LoVo (cell line): ENCODE data around the gene GOLGA8T.
"Not testable (repeated sequence)": the region's sequence is repeated elsewhere in the genome, so short reads cannot be mapped to it uniquely, and the experiment has no call there.

ENCODE experiments used
- DNase-seq: peaks from one replicate; pipeline ENCODE4 v3.0.0-alpha.2; 2016; ENCODE audit warnings: low spot score

The GOLGA8T gene

DNA sequence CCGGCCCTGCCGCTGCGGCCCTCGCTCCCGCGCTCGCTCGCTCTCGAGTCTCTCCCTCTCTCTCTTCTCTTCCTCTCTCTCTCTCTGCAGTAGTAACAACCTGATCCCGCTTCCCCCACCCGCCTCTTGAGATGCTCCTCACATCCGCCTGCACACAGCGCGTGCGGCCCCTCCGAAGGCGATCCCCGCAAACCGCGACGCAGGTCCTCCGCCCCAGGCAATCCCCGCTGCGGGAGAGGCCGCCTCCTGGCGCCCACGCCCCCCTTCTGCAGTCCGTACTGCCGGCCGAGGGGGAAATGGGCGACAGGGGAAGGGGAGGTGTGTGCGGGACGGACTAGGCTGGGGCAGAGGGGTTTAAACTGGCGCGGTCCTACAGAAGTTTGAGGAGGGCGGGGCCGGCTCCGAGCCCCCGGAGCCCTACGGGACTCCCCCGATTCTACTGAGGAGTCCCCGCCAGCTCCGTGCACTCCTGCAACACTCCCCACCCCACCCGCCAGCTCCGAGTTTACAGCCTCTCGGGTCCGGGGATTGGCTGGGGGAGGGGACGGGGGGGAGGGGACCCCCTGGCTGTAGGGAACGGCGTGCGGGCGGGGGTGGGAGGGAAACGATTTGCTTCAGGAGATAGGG lies 57.4 kb downstream of the GOLGA8T start:
- not testable (repeated sequence) for DNase-seq

DNA sequence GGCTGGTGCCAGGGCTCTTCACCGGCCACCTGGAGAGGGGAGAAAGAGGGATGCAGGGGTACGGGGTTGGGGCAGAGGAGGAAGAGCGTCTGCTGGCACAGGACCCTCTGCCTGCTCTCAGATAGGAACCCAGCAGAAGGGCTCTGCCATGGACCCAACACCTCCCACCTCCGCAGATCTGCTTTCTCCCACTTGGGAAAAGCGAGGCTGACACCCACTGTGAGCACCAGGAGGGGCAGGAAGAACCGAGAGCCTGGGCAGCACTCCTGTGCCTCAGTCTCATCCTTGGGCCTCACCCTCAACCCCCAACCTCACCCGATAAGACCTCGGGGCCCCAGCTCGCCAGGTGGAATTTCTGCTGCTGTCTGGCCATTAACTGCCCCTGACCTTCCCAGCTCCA lies 58.0 kb downstream of the GOLGA8T start:
- not testable (repeated sequence) for DNase-seq
